Measurements from ENCODE around the gene OR52B2. TPM values are rescaled to one million over a fixed set of nuclear protein-coding genes. Genes with fewer than 3 reads are reported as not detected.
A peak's percentile ranks its signal among the peaks of the same experiment; 100 is the strongest.

OR52B2 gene
- total RNA-seq = not detected in 2 replicates
- long read RNA-seq = 0 reads

GRCh38 chr11:6170226-6170625 is at the start of gene OR52B2:
Gene OR52B2 (minus strand): TSS chr11:6170326. CDS start chr11:6170326, 0 bp downstream.
- DNase-seq (ENCODE audit: extremely low spot score, unreplicated experiment) = no peak
- H3K27ac Mint-ChIP-seq (ENCODE audit: unreplicated experiment) = no peak within 1 kb of the TSS
- TF ChIP-seq CTCF (IDR thresholded peaks at IDR 0.05) = no peak
- H3K27me3 Mint-ChIP-seq (ENCODE audit: unreplicated experiment) = peaks cover 9% of the 10 kb centered on the region
- no peaks in the 10 kb centered on the region for H3K36me3 Mint-ChIP-seq (ENCODE audit: unreplicated experiment)
- no peak within 1 kb of the TSS for H3K4me3 Mint-ChIP-seq (ENCODE audit: unreplicated experiment)
- no peaks in the 10 kb centered on the region for H3K4me1 Mint-ChIP-seq (ENCODE audit: unreplicated experiment)
- H3K9me3 Mint-ChIP-seq (ENCODE audit: unreplicated experiment) = peaks cover 6% of the 10 kb centered on the region

GRCh38 chr11:6219359-6219758 is 49.2 kb upstream of the OR52B2 start:
- H3K4me3 Mint-ChIP-seq (ENCODE audit: unreplicated experiment) = no peak overlapping the region
- H3K27ac Mint-ChIP-seq (ENCODE audit: unreplicated experiment) = no peak overlapping the region
- no peak for TF ChIP-seq CTCF (IDR thresholded peaks at IDR 0.05)
- H3K27me3 Mint-ChIP-seq (ENCODE audit: unreplicated experiment) = no peaks in the 10 kb centered on the region
- H3K4me1 Mint-ChIP-seq (ENCODE audit: unreplicated experiment) = peaks cover 9% of the 10 kb centered on the region
- H3K36me3 Mint-ChIP-seq (ENCODE audit: unreplicated experiment) = peaks cover 40% of the 10 kb centered on the region
- no peaks in the 10 kb centered on the region for H3K9me3 Mint-ChIP-seq (ENCODE audit: unreplicated experiment)
- no peak for DNase-seq (ENCODE audit: extremely low spot score, unreplicated experiment)

GRCh38 chr11:6217722-6218121 is 47.6 kb upstream of the OR52B2 start:
- Mint-ChIP-seq H3K4me3 (ENCODE audit: unreplicated experiment) (no peak overlapping the region), H3K36me3 (ENCODE audit: unreplicated experiment) (peaks cover 36% of the 10 kb centered on the region), H3K9me3 (ENCODE audit: unreplicated experiment) (no peaks in the 10 kb centered on the region), H3K4me1 (ENCODE audit: unreplicated experiment) (peaks cover 9% of the 10 kb centered on the region), H3K27ac (ENCODE audit: unreplicated experiment) (no peak overlapping the region), H3K27me3 (ENCODE audit: unreplicated experiment) (no peaks in the 10 kb centered on the region)
- peak; percentile 83 for DNase-seq (ENCODE audit: extremely low spot score, unreplicated experiment)
- TF ChIP-seq CTCF (IDR thresholded peaks at IDR 0.05) = no peak

GRCh38 chr11:6216501-6216900 is 46.4 kb upstream of the OR52B2 start:
- no peaks in the 10 kb centered on the region for H3K9me3 Mint-ChIP-seq (ENCODE audit: unreplicated experiment)
- H3K27ac Mint-ChIP-seq (ENCODE audit: unreplicated experiment) = no peak overlapping the region
- no peaks in the 10 kb centered on the region for H3K27me3 Mint-ChIP-seq (ENCODE audit: unreplicated experiment)
- peaks cover 9% of the 10 kb centered on the region for H3K4me1 Mint-ChIP-seq (ENCODE audit: unreplicated experiment)
- DNase-seq (ENCODE audit: extremely low spot score, unreplicated experiment) = peak; percentile 6
- H3K36me3 Mint-ChIP-seq (ENCODE audit: unreplicated experiment) = peaks cover 28% of the 10 kb centered on the region
- TF ChIP-seq CTCF (IDR thresholded peaks at IDR 0.05) = no peak
- no peak overlapping the region for H3K4me3 Mint-ChIP-seq (ENCODE audit: unreplicated experiment)

- peaks cover 30% of the 10 kb centered on the region for H3K36me3 Mint-ChIP-seq (ENCODE audit: unreplicated experiment)
- H3K4me1 Mint-ChIP-seq (ENCODE audit: unreplicated experiment) = peaks cover 5% of the 10 kb centered on the region
- TF ChIP-seq CTCF (IDR thresholded peaks at IDR 0.05) = no peak
- no peak for DNase-seq (ENCODE audit: extremely low spot score, unreplicated experiment)
- H3K4me3 Mint-ChIP-seq (ENCODE audit: unreplicated experiment) = no peak overlapping the region
- no peak overlapping the region for H3K27ac Mint-ChIP-seq (ENCODE audit: unreplicated experiment)
- no peaks in the 10 kb centered on the region for H3K9me3 Mint-ChIP-seq (ENCODE audit: unreplicated experiment)
- no peaks in the 10 kb centered on the region for H3K27me3 Mint-ChIP-seq (ENCODE audit: unreplicated experiment)
Measured at GRCh38 chr11:6214530-6214929, 44.4 kb upstream of the OR52B2 start.

All from osteocyte (in vitro differentiated cells).